CD4-positive, alpha-beta T cell treated with Interleukin-4 for 1 hour (primary cell): ENCODE measurements around the gene WDR55.
"Not testable (repeated sequence)": the region's sequence is repeated elsewhere in the genome, so short reads cannot be mapped to it uniquely, and the experiment has no call there.

Experiments
- DNase-seq, 2 donors: peaks; one replicate each; pipeline ENCODE4 v3.0.0-alpha.2; 2020 to 2022

Gene WDR55

GRCh38 chr5:140713562-140714094, 48.9 kb downstream of the WDR55 start:
- no peak for DNase-seq

GRCh38 chr5:140716238-140716637, 51.5 kb downstream of the WDR55 start:
- DNase-seq: not testable (repeated sequence)

- no peak for DNase-seq
These were observed 53.5 kb downstream of the WDR55 start for GRCh38 chr5:140718266-140718592.

- not testable (repeated sequence) for DNase-seq
These were observed 56.0 kb downstream of the WDR55 start for GRCh38 chr5:140720738-140721137.

GRCh38 chr5:140721395-140721794, 56.7 kb downstream of the WDR55 start:
- not testable (repeated sequence) for DNase-seq
